ENCODE results near the gene DNAH6. TPM values are rescaled to one million over a fixed set of nuclear protein-coding genes. Genes with fewer than 3 reads are reported as not detected.

DNAH6 gene
- total RNA-seq, 4 donors from 2014 or later, result 1.00 to 2.9 (median 2.1) TPM

Other genes with a start within 250 kb of the DNAH6 start
- gene SUCLG1, start 57.2 kb upstream of the DNAH6 start, total RNA-seq, result 100 to 1,000 TPM in 3 of 4 donors, 10 to 100 TPM in 1; 55.4 to 199 (median 127) TPM

All from transverse colon (tissue), 4 donors.